ENCODE measurements around the gene POMT1.

Gene POMT1

GRCh38 chr9:131517761-131518190 is 15.1 kb downstream of the POMT1 start:
- DNase-seq (ENCODE audit: low read depth), result no peak
- no peak overlapping the region for H3K4me3 ChIP-seq (ENCODE audit: control insufficient read depth, low read depth, low read length)
- no peak for TF ChIP-seq CTCF (IDR thresholded peaks at IDR 0.05; ENCODE audit: control insufficient read depth, insufficient read depth, low read depth, low read length, missing control alignments)

- TF ChIP-seq CTCF (IDR thresholded peaks at IDR 0.05; ENCODE audit: control insufficient read depth, insufficient read depth, low read depth, low read length, missing control alignments), result no peak
- H3K4me3 ChIP-seq (ENCODE audit: control insufficient read depth, low read depth, low read length), result no peak overlapping the region
- no peak for DNase-seq (ENCODE audit: low read depth)
Measured at GRCh38 chr9:131518553-131518952, 15.8 kb downstream of the POMT1 start.

GRCh38 chr9:131520503-131520902 is 17.8 kb downstream of the POMT1 start:
- no peak overlapping the region for H3K4me3 ChIP-seq (ENCODE audit: control insufficient read depth, low read depth, low read length)
- TF ChIP-seq CTCF (IDR thresholded peaks at IDR 0.05; ENCODE audit: control insufficient read depth, insufficient read depth, low read depth, low read length, missing control alignments), result no peak
- no peak for DNase-seq (ENCODE audit: low read depth)

GRCh38 chr9:131521203-131521602 is 18.5 kb downstream of the POMT1 start:
- DNase-seq (ENCODE audit: low read depth), result no peak
- TF ChIP-seq CTCF (IDR thresholded peaks at IDR 0.05; ENCODE audit: control insufficient read depth, insufficient read depth, low read depth, low read length, missing control alignments), result no peak
- H3K4me3 ChIP-seq (ENCODE audit: control insufficient read depth, low read depth, low read length), result no peak overlapping the region

- DNase-seq (ENCODE audit: low read depth), result no peak
- no peak for TF ChIP-seq CTCF (IDR thresholded peaks at IDR 0.05; ENCODE audit: control insufficient read depth, insufficient read depth, low read depth, low read length, missing control alignments)
- no peak overlapping the region for H3K4me3 ChIP-seq (ENCODE audit: control insufficient read depth, low read depth, low read length)
Measured at GRCh38 chr9:131521822-131522221, 19.1 kb downstream of the POMT1 start.

GRCh38 chr9:131522257-131523085 is 19.8 kb downstream of the POMT1 start:
- no peak for DNase-seq (ENCODE audit: low read depth)
- H3K4me3 ChIP-seq (ENCODE audit: control insufficient read depth, low read depth, low read length), result no peak overlapping the region
- TF ChIP-seq CTCF (IDR thresholded peaks at IDR 0.05; ENCODE audit: control insufficient read depth, insufficient read depth, low read depth, low read length, missing control alignments), result no peak
